Measurements from ENCODE around the gene FAM89B. TPM values are rescaled to one million over a fixed set of nuclear protein-coding genes. Genes with fewer than 3 reads are reported as not detected.
A peak's percentile ranks its signal among the peaks of the same experiment; 100 is the strongest.

Gene FAM89B
- total RNA-seq, 1 experiment from 2014 or later = 102 TPM

- intact Hi-C loops (cut with micrococcal nuclease; ENCODE audit: unreplicated experiment) = loop anchor here (2.0 kb wide), 1 partner anchor 39 kb away; the partner anchor contains the start of gene EHBP1L1
- Histone ChIP-seq H3K4me1 (ENCODE audit: control insufficient read depth, insufficient read depth, low read length) (peaks cover 40% of the 10 kb centered on the region), H3K27ac (ENCODE audit: low read length) (peak within 1 kb of the TSS; percentile 92), H3K36me3 (ENCODE audit: control insufficient read depth, insufficient read depth, low read length) (peaks cover 18% of the 10 kb centered on the region), H3K4me3 (ENCODE audit: low read depth in 2 of 2, low read length in 2 of 2) (peak within 1 kb of the TSS; percentile 88 to 97), H3K9me3 (ENCODE audit: control insufficient read depth, insufficient read depth, low read depth, low read length) (no peaks in the 10 kb centered on the region), H3K27me3 (ENCODE audit: control insufficient read depth, insufficient read depth, low read length) (no peaks in the 10 kb centered on the region)
- CTCF ChIA-PET = interaction anchor here (0.7 to 1.2 kb wide), 3 partner anchors 23 to 43 kb away, joined by 3 to 5 read pairs (median 4); partner anchors contain the start of genes EHBP1L1, FAM89B and SIPA1
- in situ Hi-C loops (cut with HindIII; ENCODE audit: low pct_unique_long_range_greater_than_20kb, low sequenced_read_pairs) = no loop called here
- ATAC-seq (peak; percentile 88), DNase-seq (ENCODE audit: low read depth, low spot score) (peak; percentile 100)
- TF ChIP-seq CTCF (IDR thresholded peaks at IDR 0.05) (no peak), REST (IDR thresholded peaks at IDR 0.05; ENCODE audit: insufficient read depth in 1 of 2, low read depth in 2 of 2, low read length in 1 of 2) (peak in 1 of 2 experiments; percentile 46; a peak in 1 of 4 replicates), TCF7L2 (IDR thresholded peaks at IDR 0.05; ENCODE audit: low read depth, low read length) (0 out of 2 replicates have a peak, but pooled peaks have one; percentile 13), POLR2AphosphoS5 (IDR thresholded peaks at IDR 0.05; ENCODE audit: low read depth, low read length) (peak; percentile 74), SIN3A (IDR thresholded peaks at IDR 0.05; ENCODE audit: borderline replicate concordance, insufficient read depth, low read depth, low read length) (0 out of 2 replicates have a peak, but pooled peaks have one; percentile 47)
- POLR2A ChIA-PET = interaction anchor here (0.6 to 1.0 kb wide), 3 partner anchors 8 to 44 kb away, joined by 3 to 5 read pairs (median 4); no protein-coding TSS in a partner anchor
- BruUV-seq (replicated peaks) = no TSS peak
Observed at GRCh38 chr11:65615229-65615949, 43.1 kb downstream of the FAM89B start, which contains the start of gene PCNX3. Gene PCNX3 (plus strand): TSS chr11:65615776. CDS start chr11:65616312, 536 bp downstream.

- POLR2A ChIA-PET = interaction anchor here (0.6 kb wide), 1 partner anchor 38 kb away, joined by 4 read pairs; no protein-coding TSS in a partner anchor
- H3K4me3 ChIP-seq (ENCODE audit: low read depth in 2 of 2, low read length in 2 of 2) = peak overlapping the region; percentile 88 to 97
- ATAC-seq (peak; percentile 16), DNase-seq (ENCODE audit: low read depth, low spot score) (no peak)
- no TSS peak for BruUV-seq (replicated peaks)
- peaks cover 19% of the 10 kb centered on the region for H3K36me3 ChIP-seq (ENCODE audit: control insufficient read depth, insufficient read depth, low read length)
- TF ChIP-seq SIN3A (IDR thresholded peaks at IDR 0.05; ENCODE audit: borderline replicate concordance, insufficient read depth, low read depth, low read length) (0 out of 2 replicates have a peak, but pooled peaks have one; percentile 29), TCF7L2 (IDR thresholded peaks at IDR 0.05; ENCODE audit: low read depth, low read length) (no peak)
- intact Hi-C loops (cut with micrococcal nuclease; ENCODE audit: unreplicated experiment) = loop anchor here (2.0 kb wide), 1 partner anchor 39 kb away; the partner anchor contains the start of gene EHBP1L1
- in situ Hi-C loops (cut with HindIII; ENCODE audit: low pct_unique_long_range_greater_than_20kb, low sequenced_read_pairs) = no loop called here
- H3K27me3 ChIP-seq (ENCODE audit: control insufficient read depth, insufficient read depth, low read length) = no peaks in the 10 kb centered on the region
- H3K27ac ChIP-seq (ENCODE audit: low read length) = peak overlapping the region; percentile 89
- CTCF ChIA-PET = interaction anchor here (1.1 kb wide), 1 partner anchor 22 kb away, joined by 3 read pairs; the partner anchor contains the start of gene SIPA1
- peaks cover 33% of the 10 kb centered on the region for H3K4me1 ChIP-seq (ENCODE audit: control insufficient read depth, insufficient read depth, low read length)
- no peaks in the 10 kb centered on the region for H3K9me3 ChIP-seq (ENCODE audit: control insufficient read depth, insufficient read depth, low read depth, low read length)
Observed at GRCh38 chr11:65615950-65616574, 43.7 kb downstream of the FAM89B start.
